Nephron (organoid): ENCODE results near the gene FOXP2.
"Not testable (repeated sequence)": the region's sequence is repeated elsewhere in the genome, so short reads cannot be mapped to it uniquely, and the experiment has no call there.

Source experiments
- H3K27ac Mint-ChIP-seq, 3 experiments: 2 replicates each; pipeline ENCODE4 v1.8.0; 2020; ENCODE audit warnings: mixed read lengths in 3 of 3, mild to moderate bottlenecking in 2 of 3, moderate library complexity in 1 of 3
- H3K27me3 Mint-ChIP-seq: 2 replicates; pipeline ENCODE4 v1.8.0; 2021; ENCODE audit warnings: low read depth, mild to moderate bottlenecking, moderate library complexity, mixed read lengths
- H3K36me3 Mint-ChIP-seq: 2 replicates; pipeline ENCODE4 v1.8.0; 2020; ENCODE audit warnings: low read depth, mixed read lengths
- H3K4me1 Mint-ChIP-seq: 2 replicates; pipeline ENCODE4 v1.8.0; 2020; ENCODE audit warnings: mixed read lengths
- H3K4me3 Mint-ChIP-seq, 3 experiments: 2 replicates each; pipeline ENCODE4 v1.8.0; 2020; ENCODE audit warnings: mild to moderate bottlenecking in 3 of 3, mixed read lengths in 3 of 3, moderate library complexity in 2 of 3
- H3K9me3 Mint-ChIP-seq: 2 replicates; pipeline ENCODE4 v1.8.0; 2020; ENCODE audit warnings: mixed read lengths
- CTCF ChIP-seq, 3 experiments: fragments of 200-600 bp; sonication (generic); IDR thresholded peaks; one replicate each; pipeline ENCODE4 v1.5.0; 2021; ENCODE audit warnings: antibody characterized with exemption in 3 of 3; ENCODE audit not compliant: unreplicated experiment in 3 of 3

Gene FOXP2

GRCh38 chr7:114414156-114415063 is at the start of gene FOXP2:
Gene FOXP2 (plus strand): TSS chr7:114414815. CDS start chr7:114426512, 11,697 bp downstream.
- H3K4me3 Mint-ChIP-seq = no peak within 1 kb of the TSS
- no peaks in the 10 kb centered on the region for H3K27me3 Mint-ChIP-seq
- H3K27ac Mint-ChIP-seq = no peak within 1 kb of the TSS
- H3K9me3 Mint-ChIP-seq = no peaks in the 10 kb centered on the region
- peaks cover 23% of the 10 kb centered on the region for H3K4me1 Mint-ChIP-seq
- no peak for TF ChIP-seq CTCF (IDR thresholded peaks at IDR 0.05; ENCODE audit: unreplicated experiment in 3 of 3)
- no peaks in the 10 kb centered on the region for H3K36me3 Mint-ChIP-seq

- Mint-ChIP-seq H3K36me3 (no peaks in the 10 kb centered on the region), H3K4me3 (no peak overlapping the region), H3K9me3 (no peaks in the 10 kb centered on the region), H3K4me1 (peaks cover 5% of the 10 kb centered on the region), H3K27ac (no peak overlapping the region), H3K27me3 (no peaks in the 10 kb centered on the region)
- TF ChIP-seq CTCF (IDR thresholded peaks at IDR 0.05; ENCODE audit: unreplicated experiment in 3 of 3) = no peak
Observed at GRCh38 chr7:114365791-114366190, 48.8 kb upstream of the FOXP2 start.

GRCh38 chr7:114368492-114368891 is 46.1 kb upstream of the FOXP2 start:
- peaks cover 5% of the 10 kb centered on the region for H3K4me1 Mint-ChIP-seq
- H3K36me3 Mint-ChIP-seq = no peaks in the 10 kb centered on the region

GRCh38 chr7:114369294-114369693 is 45.3 kb upstream of the FOXP2 start:
- H3K36me3 Mint-ChIP-seq = no peaks in the 10 kb centered on the region
- H3K4me3 Mint-ChIP-seq = no peak overlapping the region
- TF ChIP-seq CTCF (IDR thresholded peaks at IDR 0.05; ENCODE audit: unreplicated experiment in 3 of 3) = no peak
- H3K27ac Mint-ChIP-seq = no peak overlapping the region
- H3K4me1 Mint-ChIP-seq = no peaks in the 10 kb centered on the region
- H3K27me3 Mint-ChIP-seq = no peaks in the 10 kb centered on the region
- H3K9me3 Mint-ChIP-seq = no peaks in the 10 kb centered on the region

More at GRCh38 chr7:114368492-114368891, 46.1 kb upstream of the FOXP2 start:
- Mint-ChIP-seq H3K27ac (no peak overlapping the region), H3K9me3 (no peaks in the 10 kb centered on the region), H3K4me3 (no peak overlapping the region), H3K27me3 (no peaks in the 10 kb centered on the region)
- no peak for TF ChIP-seq CTCF (IDR thresholded peaks at IDR 0.05; ENCODE audit: unreplicated experiment in 3 of 3)

GRCh38 chr7:114372619-114373018 is 42.0 kb upstream of the FOXP2 start:
- no peaks in the 10 kb centered on the region for H3K36me3 Mint-ChIP-seq
- H3K27me3 Mint-ChIP-seq = no peaks in the 10 kb centered on the region
- H3K9me3 Mint-ChIP-seq = no peaks in the 10 kb centered on the region
- no peaks in the 10 kb centered on the region for H3K4me1 Mint-ChIP-seq
- no peak for TF ChIP-seq CTCF (IDR thresholded peaks at IDR 0.05; ENCODE audit: unreplicated experiment in 3 of 3)
- H3K27ac Mint-ChIP-seq = no peak overlapping the region
- no peak overlapping the region for H3K4me3 Mint-ChIP-seq

GRCh38 chr7:114375907-114376306 is 38.7 kb upstream of the FOXP2 start:
- Mint-ChIP-seq H3K27me3 (no peaks in the 10 kb centered on the region), H3K4me3 (no peak overlapping the region), H3K9me3 (peaks cover 5% of the 10 kb centered on the region), H3K4me1 (no peaks in the 10 kb centered on the region), H3K27ac (no peak overlapping the region), H3K36me3 (no peaks in the 10 kb centered on the region)
- TF ChIP-seq CTCF (IDR thresholded peaks at IDR 0.05; ENCODE audit: unreplicated experiment in 3 of 3) = no peak

GRCh38 chr7:114383946-114384345 is 30.7 kb upstream of the FOXP2 start:
- H3K4me3 Mint-ChIP-seq, H3K4me1 Mint-ChIP-seq, H3K36me3 Mint-ChIP-seq, H3K27me3 Mint-ChIP-seq, H3K9me3 Mint-ChIP-seq, H3K27ac Mint-ChIP-seq: not testable (repeated sequence)

GRCh38 chr7:114384346-114384745 is 30.3 kb upstream of the FOXP2 start:
- not testable (repeated sequence) for H3K4me1 Mint-ChIP-seq, H3K4me3 Mint-ChIP-seq, H3K36me3 Mint-ChIP-seq, H3K27ac Mint-ChIP-seq, H3K9me3 Mint-ChIP-seq, H3K27me3 Mint-ChIP-seq
